ENCODE measurements around the gene PEMT.

PEMT gene

DNA sequence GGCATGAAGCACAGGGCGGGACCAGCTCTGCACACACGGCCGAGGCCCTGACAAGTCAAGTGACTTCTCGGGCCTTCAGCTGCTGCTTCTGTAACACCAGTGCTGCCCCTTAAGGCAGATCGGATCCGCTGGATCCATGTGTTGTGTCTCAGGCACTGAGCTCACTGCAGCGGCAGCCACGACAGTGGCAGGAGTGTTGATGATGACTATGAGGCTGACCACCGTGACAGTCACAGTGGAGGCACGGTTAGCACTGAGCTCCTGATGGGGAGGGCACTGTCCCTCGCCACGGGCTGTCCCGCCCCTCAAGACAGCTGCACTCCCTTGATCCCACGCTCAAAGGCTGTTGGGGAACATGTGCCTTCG, 29.4 kb downstream of the PEMT start:
- Histone ChIP-seq H3K9ac (ENCODE audit: low read length) (no peak overlapping the region), H3F3A (ENCODE audit: insufficient read depth) (no peaks in the 10 kb centered on the region), H3K4me2 (ENCODE audit: low read depth, low read length, poor library complexity, severe bottlenecking) (no peak overlapping the region), H3K36me3 (ENCODE audit: low read length) (no peaks in the 10 kb centered on the region), H4K20me1 (ENCODE audit: low read depth, low read length) (no peaks in the 10 kb centered on the region; the same call in 1 of the 2 replicates), H3K4me3 (ENCODE audit: insufficient read depth, low read length, poor library complexity, severe bottlenecking) (no peak overlapping the region), H3K79me2 (ENCODE audit: insufficient read depth, low read length) (no peaks in the 10 kb centered on the region), H2AFZ (ENCODE audit: low read depth, low read length, severe bottlenecking) (no peak overlapping the region), H3K9me2 (replicated peaks; ENCODE audit: insufficient read depth, low read length) (no peaks in the 10 kb centered on the region), H3K9me3 (ENCODE audit: insufficient read depth, low read length) (no peaks in the 10 kb centered on the region), H3K27ac (ENCODE audit: low read depth, low read length) (no peak overlapping the region), H3K27me3 (ENCODE audit: low read length) (no peaks in the 10 kb centered on the region)
- TF ChIP-seq CTCF (IDR thresholded peaks at IDR 0.05; ENCODE audit: insufficient read depth, low read length, poor library complexity, severe bottlenecking) (no peak), EZH2phosphoT487 (conservative IDR thresholded peaks at IDR 0.05; ENCODE audit: low read length) (no peak)

GRCh38 chr17:17561408-17562145, 29.9 kb downstream of the PEMT start:
- TF ChIP-seq EZH2phosphoT487 (conservative IDR thresholded peaks at IDR 0.05; ENCODE audit: low read length) (no peak), CTCF (IDR thresholded peaks at IDR 0.05; ENCODE audit: insufficient read depth, low read length, poor library complexity, severe bottlenecking) (no peak)
- H3K9me2 ChIP-seq (replicated peaks; ENCODE audit: insufficient read depth, low read length): no peaks in the 10 kb centered on the region
- no peaks in the 10 kb centered on the region for H3K79me2 ChIP-seq (ENCODE audit: insufficient read depth, low read length)
- H3K4me3 ChIP-seq (ENCODE audit: insufficient read depth, low read length, poor library complexity, severe bottlenecking): no peak overlapping the region
- no peaks in the 10 kb centered on the region for H3K36me3 ChIP-seq (ENCODE audit: low read length)
- no peaks in the 10 kb centered on the region for H3K27me3 ChIP-seq (ENCODE audit: low read length)
- H3K9me3 ChIP-seq (ENCODE audit: insufficient read depth, low read length): no peaks in the 10 kb centered on the region
- no peak overlapping the region for H3K9ac ChIP-seq (ENCODE audit: low read length)
- H3F3A ChIP-seq (ENCODE audit: insufficient read depth): no peaks in the 10 kb centered on the region
- H3K27ac ChIP-seq (ENCODE audit: low read depth, low read length): no peak overlapping the region
- H3K4me2 ChIP-seq (ENCODE audit: low read depth, low read length, poor library complexity, severe bottlenecking): no peak overlapping the region
- H2AFZ ChIP-seq (ENCODE audit: low read depth, low read length, severe bottlenecking): no peak overlapping the region
- H4K20me1 ChIP-seq (ENCODE audit: low read depth, low read length): no peaks in the 10 kb centered on the region; the same call in 1 of the 2 replicates

DNA sequence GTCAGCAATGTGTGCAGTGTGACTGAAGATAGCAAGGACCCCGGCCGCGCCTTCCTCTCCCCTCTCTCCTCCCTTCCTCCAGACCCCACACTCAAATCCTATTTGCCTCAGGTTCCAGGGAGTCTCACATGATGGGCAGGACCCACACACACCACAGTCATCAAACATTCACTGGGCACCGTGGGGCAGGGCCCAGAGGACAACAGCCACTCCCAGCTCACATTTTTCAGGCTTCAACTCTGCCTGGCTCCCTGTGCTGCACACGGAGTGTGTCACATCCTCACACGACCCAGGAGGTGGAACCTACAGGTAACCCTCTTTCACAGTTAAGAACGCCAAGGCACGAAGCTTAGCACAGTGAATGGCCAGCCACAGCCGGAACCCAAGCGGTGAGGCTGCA, 30.5 kb downstream of the PEMT start:
- Histone ChIP-seq H3K27ac (ENCODE audit: low read depth, low read length) (no peak overlapping the region), H3K4me2 (ENCODE audit: low read depth, low read length, poor library complexity, severe bottlenecking) (no peak overlapping the region), H3K4me3 (ENCODE audit: insufficient read depth, low read length, poor library complexity, severe bottlenecking) (no peak overlapping the region), H2AFZ (ENCODE audit: low read depth, low read length, severe bottlenecking) (no peak overlapping the region), H4K20me1 (ENCODE audit: low read depth, low read length) (no peaks in the 10 kb centered on the region), H3K9ac (ENCODE audit: low read length) (no peak overlapping the region), H3K9me3 (ENCODE audit: insufficient read depth, low read length) (no peaks in the 10 kb centered on the region), H3K79me2 (ENCODE audit: insufficient read depth, low read length) (no peaks in the 10 kb centered on the region), H3K36me3 (ENCODE audit: low read length) (no peaks in the 10 kb centered on the region), H3F3A (ENCODE audit: insufficient read depth) (no peaks in the 10 kb centered on the region), H3K9me2 (replicated peaks; ENCODE audit: insufficient read depth, low read length) (no peaks in the 10 kb centered on the region), H3K27me3 (ENCODE audit: low read length) (no peaks in the 10 kb centered on the region)
- no peak for TF ChIP-seq EZH2phosphoT487 (conservative IDR thresholded peaks at IDR 0.05; ENCODE audit: low read length)
- no peak for TF ChIP-seq CTCF (IDR thresholded peaks at IDR 0.05; ENCODE audit: insufficient read depth, low read length, poor library complexity, severe bottlenecking)

Data from SU-DHL-6 (cell line).